GM12891 (cell line): ENCODE measurements around the gene MOCS1.

Source experiments
- POLR2A ChIP-seq: IDR thresholded peaks from 2 replicates; pipeline ENCODE4 v1.6.1; 2011; ENCODE audit warnings: low read depth, low read length, control low read depth
- POLR2AphosphoS5 ChIP-seq: IDR thresholded peaks from 2 replicates; pipeline ENCODE4 v1.6.1; 2011; ENCODE audit warnings: low read depth, low read length, control low read depth
- POU2F2 ChIP-seq: IDR thresholded peaks from 2 replicates; pipeline ENCODE4 v1.6.1; 2011; ENCODE audit warnings: low read depth, mild to moderate bottlenecking, control low read depth, low read length, moderate library complexity
- TAF1 ChIP-seq: IDR thresholded peaks from 2 replicates; pipeline ENCODE4 v1.6.1; 2011; ENCODE audit warnings: low read depth, low read length, control low read depth

GRCh38 chr6:39882531-39882899, 51.7 kb downstream of the MOCS1 start:
- TF ChIP-seq POLR2AphosphoS5 (no peak), POLR2A (no peak), TAF1 (no peak), POU2F2 (no peak)
